ENCODE results near the gene TEKT2.

TEKT2 gene

DNA sequence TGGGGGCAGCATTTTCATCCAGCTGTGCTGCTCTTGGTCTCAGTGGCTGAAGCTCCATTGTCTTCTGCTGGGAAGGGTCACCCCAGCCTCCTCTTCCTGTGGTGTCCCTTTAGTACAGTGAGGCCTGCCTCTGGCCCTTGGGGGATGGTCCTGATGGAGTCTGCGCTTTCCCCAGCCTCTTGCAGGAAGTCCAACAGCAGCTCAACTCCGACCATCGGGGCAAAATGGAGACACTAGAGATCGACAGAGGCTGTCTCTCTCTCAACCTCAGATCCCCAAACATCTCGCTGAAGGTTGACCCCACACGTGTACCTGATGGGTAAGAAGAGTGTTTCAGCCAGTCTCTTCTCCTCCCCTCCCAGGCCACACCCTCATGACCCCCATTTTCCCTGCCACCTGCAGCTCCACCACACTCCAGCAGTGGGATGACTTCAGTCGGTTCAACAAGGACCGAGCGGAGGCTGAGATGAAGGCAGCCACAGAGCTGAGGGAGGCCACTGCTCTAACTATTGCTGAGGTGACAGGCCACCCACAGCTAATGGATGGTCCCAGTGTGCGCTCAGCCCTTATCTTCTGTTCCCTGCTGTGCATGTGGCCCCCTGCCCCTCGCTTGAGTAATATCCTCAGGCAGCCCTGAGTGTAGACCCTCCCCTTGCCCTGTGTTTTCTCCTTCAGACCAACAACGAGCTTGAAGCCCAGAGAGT lies 2.8 kb downstream of the TEKT2 start:
- in situ Hi-C loops (cut with MboI; ENCODE audit: low sequenced_read_pairs): no loop called here

DNA sequence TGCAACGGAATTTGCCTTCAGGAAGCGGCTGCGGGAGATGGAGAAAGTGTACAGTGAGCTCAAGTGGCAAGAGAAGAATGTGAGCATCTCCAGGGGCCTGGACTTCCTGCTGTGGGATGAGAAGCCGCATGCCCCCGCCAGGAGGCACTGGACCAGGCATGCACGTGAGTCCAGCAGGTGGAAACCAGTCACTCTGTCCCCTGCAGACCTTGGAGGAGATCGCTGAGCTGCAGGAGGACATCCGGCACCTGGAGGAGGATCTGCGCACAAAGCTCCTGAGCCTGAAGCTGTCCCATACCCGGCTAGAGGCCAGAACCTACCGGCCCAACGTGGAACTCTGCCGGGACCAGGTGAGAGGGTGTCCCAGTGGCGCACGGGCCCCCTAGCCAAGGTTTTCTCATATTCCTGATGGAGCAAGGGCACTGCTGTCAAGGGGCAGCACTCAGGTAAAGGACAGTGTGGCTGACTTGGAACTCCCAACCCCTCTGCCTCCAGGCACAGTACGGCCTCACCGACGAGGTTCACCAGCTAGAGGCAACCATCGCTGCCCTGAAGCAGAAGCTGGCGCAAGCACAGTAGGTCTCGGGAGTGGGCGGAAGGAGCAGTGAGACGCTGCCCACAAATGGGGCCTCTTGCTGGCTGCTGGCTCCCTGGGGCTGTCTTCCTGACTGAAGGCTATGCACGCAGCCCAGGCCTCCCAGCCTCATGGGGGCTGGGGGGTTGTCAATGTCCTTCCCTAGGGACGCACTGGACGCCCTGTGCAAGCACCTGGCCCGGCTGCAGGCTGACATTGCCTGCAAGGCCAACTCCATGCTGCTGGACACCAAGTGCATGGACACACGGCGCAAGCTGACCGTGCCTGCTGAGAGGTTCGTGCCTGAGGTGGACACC lies 3.6 kb downstream of the TEKT2 start:
- in situ Hi-C loops (cut with MboI; ENCODE audit: low sequenced_read_pairs): no loop called here

DNA sequence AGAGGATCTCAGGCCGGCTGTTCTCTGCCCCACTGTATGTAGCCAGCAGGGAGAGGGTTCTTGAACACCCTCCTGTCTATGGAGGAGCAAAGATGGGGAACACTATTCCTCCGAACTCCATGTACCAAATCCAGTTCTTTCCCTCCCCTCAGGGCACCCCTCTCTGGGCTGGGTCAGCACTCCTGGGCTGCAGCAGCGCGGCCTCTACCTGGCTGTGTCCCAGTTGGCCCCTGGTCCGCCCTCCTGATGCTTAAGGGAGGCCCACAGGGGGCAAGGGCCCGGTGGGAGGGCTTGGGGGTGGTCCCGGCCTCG lies 4.3 kb downstream of the TEKT2 start:
- in situ Hi-C loops (cut with MboI; ENCODE audit: low sequenced_read_pairs): no loop called here

DNA sequence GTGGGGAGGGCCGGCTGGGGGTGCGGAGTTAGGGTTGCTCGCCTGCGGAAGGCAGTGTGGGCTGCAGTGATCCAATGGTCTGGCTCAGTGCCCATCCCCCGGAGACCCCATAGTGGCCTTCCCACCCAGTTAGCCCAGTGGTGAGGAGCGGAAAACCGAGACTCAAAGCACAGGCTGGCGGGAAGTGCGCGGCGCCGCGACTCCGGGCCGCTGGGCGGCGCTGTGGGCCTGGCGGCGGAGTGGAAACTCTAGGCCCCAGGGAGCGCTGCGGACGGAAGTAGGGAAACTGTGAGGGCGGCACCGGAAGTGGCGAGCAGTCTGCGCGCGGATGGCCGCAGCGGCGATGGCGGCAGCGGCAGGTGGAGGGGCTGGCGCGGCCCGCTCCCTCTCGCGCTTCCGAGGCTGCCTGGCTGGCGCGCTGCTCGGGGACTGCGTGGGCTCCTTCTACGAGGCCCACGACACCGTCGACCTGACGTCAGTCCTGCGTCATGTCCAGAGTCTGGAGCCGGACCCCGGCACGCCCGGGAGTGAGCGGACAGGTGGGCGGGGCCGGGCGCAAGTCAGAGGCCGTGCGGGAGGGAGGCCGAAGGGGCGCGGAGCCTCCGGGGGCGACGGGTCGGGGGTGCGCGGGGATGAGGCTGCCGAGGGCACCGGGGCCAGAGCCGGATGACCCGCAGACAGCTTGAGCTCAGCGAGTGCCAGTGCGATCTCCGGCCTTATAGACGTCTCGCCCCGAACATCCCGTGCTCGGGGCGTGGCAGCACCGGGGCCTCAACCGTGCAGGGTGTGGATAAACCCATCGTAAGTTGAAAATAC lies 4.9 kb downstream of the TEKT2 start, which contains the start of gene ADPRS:
Gene ADPRS (plus strand): TSS at position 316 of the 816 bp plus-strand sequence. CDS start 13 bp downstream, at position 329.
- in situ Hi-C loops (cut with MboI; ENCODE audit: low sequenced_read_pairs): no loop called here

GRCh38 chr1:36089393-36090121 lies 5.7 kb downstream of the TEKT2 start:
- in situ Hi-C loops (cut with MboI; ENCODE audit: low sequenced_read_pairs): no loop called here

- in situ Hi-C loops (cut with MboI; ENCODE audit: low sequenced_read_pairs): no loop called here
Measured at GRCh38 chr1:36091141-36091540, 7.2 kb downstream of the TEKT2 start.

DNA sequence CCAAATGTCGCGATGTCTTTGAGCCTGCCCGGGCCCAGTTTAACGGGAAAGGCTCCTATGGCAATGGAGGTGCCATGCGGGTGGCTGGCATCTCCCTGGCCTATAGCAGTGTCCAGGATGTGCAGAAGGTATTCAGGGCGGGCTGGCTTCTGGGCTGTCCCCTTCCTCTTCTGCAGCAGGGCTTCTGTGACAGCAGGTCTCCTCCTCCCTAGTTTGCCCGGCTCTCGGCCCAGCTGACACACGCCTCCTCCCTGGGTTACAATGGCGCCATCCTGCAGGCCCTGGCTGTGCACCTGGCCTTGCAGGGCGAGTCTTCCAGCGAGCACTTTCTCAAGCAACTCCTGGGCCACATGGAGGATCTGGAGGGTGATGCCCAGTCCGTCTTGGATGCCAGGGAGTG lies 7.8 kb downstream of the TEKT2 start:
- in situ Hi-C loops (cut with MboI; ENCODE audit: low sequenced_read_pairs): no loop called here

DNA sequence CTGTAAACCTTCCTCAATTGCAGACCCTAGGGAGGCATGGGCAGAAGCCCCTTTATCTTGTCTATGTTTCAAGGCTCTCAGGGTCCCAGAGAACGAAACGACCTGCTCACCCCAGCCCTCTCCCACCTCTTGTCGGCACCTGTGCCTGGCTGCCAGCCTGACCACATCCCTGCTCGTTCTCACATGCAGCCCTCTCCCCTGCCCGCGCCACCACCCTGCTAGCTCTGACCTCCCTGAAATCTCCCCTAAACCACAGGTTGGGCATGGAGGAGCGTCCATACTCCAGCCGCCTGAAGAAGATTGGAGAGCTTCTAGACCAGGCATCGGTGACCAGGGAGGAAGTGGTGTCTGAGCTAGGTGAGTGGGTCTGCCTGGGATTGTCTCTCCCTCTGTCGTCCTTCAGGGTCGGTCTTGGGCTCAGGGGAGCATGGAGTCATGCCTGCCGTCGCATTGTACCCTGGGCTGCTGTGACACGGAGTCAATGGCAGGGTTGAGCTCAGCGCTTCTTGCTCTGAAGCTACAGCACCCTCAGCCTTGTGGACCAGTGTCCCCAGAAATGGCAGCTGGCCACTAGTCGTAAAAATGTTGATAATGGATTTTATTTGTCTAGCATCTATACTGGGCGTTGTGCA lies 8.4 kb downstream of the TEKT2 start:
- in situ Hi-C loops (cut with MboI; ENCODE audit: low sequenced_read_pairs): no loop called here

- in situ Hi-C loops (cut with MboI; ENCODE audit: low sequenced_read_pairs): no loop called here
Measured at GRCh38 chr1:36092798-36093185, 8.9 kb downstream of the TEKT2 start.

DNA sequence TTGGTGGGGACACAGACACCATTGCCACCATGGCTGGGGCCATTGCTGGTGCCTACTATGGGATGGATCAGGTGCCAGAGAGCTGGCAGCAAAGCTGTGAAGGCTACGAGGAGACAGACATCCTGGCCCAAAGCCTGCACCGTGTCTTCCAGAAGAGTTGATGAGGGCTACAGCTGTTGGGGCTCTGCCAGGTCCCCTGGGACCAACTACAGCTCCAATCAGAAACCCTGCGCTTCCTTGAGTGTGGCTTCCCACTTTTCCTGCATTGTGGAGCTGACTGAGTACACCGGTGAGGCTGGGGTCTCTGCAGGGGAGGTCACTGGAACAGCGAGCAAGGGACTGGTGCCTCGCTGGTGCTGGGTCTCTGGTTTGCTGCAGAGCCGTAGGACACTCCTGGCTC lies 9.3 kb downstream of the TEKT2 start:
- in situ Hi-C loops (cut with MboI; ENCODE audit: low sequenced_read_pairs): no loop called here

DNA sequence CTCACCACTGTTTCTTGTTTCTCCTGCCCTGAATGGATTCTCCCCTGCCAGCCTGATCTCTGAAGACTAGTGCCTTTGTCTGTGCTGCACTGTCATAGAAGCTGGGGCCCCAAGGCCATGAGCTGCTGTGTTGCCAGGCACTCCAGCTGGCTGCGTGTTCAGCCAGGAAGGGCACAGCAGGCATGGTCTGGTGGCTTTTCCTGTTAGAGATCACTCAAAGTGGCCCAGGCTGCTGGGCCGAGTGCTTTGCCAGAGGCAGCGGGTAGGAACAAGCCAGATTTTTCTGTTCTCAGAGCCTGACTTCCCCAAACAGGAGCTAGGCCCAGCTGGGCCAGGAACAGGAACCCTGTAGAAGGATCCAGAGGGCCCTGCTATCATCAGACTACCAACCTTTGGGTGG lies 10.0 kb downstream of the TEKT2 start:
- in situ Hi-C loops (cut with MboI; ENCODE audit: low sequenced_read_pairs): no loop called here

- in situ Hi-C loops (cut with MboI; ENCODE audit: low sequenced_read_pairs): no loop called here
Measured at GRCh38 chr1:36094621-36095061, 10.7 kb downstream of the TEKT2 start.

DNA sequence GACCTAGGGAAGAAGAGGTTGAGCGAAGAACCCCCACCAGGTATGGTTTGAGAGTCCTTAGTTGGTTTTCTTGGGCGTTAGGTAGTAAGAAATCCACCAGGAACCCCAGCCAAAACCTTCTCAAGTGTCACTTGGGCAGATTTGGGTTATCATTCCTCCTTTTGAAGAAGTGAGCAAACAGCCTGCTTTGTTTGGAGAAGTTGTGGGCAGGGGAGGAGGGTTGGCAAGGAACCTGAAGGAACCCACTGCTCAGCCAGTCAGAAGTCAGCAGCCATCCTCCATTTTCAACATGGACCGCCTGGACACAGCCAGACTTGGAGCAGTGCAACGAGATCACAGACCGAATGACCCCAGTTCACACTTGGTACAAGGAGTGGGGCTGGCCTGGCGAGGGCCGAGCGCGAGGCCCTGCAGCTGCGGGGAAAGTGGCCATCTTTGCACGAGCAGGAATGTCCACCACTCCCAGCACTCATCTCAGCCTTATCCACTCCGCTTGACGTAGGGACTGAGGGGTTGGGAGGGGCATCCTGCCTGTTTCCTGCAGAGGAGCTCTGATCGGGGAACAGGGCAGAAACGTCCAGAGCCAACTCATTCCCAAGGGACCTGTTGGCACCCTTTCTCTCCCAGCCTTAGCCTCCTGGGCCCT lies 12.0 kb downstream of the TEKT2 start:
- in situ Hi-C loops (cut with MboI; ENCODE audit: low sequenced_read_pairs): no loop called here

- in situ Hi-C loops (cut with MboI; ENCODE audit: low sequenced_read_pairs): no loop called here
Measured at GRCh38 chr1:36096500-36097432, 12.9 kb downstream of the TEKT2 start.

DNA sequence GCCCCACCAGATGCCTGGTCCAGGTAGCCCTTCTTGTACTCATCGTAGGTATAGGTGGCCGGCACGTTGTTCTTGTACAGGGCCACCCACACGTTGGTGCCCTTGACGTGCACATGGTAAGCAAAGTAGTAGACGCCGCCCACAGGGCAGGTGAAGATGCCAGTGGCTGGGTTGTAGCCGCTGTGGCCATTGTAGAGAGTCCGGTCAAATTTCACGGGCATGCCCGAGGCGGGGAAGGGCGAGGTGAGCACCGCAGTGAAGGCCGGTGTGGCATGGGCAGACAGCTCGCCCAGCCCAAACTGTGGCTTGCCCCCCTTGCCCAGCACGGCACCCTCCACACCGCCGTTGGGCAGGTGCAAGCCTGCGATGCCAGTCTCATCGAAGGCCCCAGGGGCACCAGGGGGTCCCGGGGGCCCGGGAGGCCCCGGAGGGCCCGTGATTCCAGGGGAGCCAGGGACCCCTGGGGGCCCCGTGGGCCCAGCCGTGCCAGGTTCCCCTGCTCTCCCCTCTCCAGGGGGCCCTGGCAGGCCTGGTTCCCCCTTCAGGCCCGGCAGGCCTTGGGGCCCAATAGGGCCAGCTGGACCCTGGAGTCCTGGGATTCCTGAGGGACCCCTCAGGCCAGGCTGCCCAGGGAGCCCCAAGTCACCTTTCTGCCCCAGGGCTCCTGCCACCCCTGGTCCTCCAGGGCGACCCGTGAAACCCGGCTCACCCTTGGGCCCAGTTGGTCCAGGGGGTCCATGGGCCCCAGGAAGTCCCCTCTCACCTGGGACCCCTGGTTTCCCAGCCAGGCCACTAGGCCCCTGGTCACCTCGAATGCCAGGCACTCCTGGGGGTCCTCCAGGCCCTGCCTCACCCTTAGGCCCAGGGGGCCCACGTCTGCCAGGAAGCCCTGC lies 14.0 kb downstream of the TEKT2 start:
- in situ Hi-C loops (cut with MboI; ENCODE audit: low sequenced_read_pairs): no loop called here

DNA sequence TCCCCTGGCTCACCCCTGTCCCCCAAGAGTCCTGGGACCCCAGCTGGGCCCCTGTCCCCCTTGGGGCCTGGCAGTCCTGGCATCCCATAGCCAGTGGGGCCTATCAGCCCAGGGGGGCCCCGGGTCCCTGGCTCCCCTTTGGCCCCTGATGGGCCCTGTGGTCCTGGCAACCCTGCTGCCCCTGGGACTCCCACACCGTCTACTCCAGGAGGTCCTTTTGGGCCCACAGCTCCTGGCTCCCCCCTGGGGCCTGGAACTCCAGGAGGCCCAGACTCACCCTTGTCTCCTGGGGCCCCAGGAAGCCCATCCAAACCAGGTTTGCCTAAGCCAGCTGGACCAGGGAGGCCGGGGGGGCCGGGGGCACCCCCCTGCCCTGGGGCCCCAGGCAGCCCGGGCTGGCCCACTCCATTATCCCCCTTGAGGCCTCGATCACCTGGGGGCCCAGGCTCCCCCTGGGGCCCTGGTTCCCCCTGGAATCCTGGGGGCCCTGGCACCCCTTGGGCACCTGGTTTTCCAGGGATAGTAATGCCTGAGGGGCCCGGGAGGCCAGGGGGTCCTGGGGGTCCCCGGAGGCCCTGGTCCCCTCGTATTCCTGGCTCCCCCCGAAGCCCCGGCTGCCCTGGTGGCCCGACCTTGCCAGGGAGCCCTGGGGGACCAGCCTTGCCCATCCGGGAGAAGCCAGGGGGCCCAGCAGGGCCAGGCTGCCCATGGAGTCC lies 14.9 kb downstream of the TEKT2 start:
- in situ Hi-C loops (cut with MboI; ENCODE audit: low sequenced_read_pairs): no loop called here
